Stimulated activated CD4-positive, alpha-beta T cell treated with anti-CD3 and anti-CD28 coated beads, Interleukin-1b, Interleukin-23, amount 100 ng/mL, for 1 hour (primary cell): ENCODE measurements around the gene SEMA4F.
"Not testable (repeated sequence)": the region's sequence is repeated elsewhere in the genome, so short reads cannot be mapped to it uniquely, and the experiment has no call there.

Experiments
- DNase-seq, 2 donors: peaks; one replicate each; pipeline ENCODE4 v3.0.0-alpha.2; 2020; ENCODE audit warnings: low read depth in 2 of 2

Gene SEMA4F, protein sequence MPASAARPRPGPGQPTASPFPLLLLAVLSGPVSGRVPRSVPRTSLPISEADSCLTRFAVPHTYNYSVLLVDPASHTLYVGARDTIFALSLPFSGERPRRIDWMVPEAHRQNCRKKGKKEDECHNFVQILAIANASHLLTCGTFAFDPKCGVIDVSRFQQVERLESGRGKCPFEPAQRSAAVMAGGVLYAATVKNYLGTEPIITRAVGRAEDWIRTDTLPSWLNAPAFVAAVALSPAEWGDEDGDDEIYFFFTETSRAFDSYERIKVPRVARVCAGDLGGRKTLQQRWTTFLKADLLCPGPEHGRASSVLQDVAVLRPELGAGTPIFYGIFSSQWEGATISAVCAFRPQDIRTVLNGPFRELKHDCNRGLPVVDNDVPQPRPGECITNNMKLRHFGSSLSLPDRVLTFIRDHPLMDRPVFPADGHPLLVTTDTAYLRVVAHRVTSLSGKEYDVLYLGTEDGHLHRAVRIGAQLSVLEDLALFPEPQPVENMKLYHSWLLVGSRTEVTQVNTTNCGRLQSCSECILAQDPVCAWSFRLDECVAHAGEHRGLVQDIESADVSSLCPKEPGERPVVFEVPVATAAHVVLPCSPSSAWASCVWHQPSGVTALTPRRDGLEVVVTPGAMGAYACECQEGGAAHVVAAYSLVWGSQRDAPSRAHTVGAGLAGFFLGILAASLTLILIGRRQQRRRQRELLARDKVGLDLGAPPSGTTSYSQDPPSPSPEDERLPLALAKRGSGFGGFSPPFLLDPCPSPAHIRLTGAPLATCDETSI

DNA sequence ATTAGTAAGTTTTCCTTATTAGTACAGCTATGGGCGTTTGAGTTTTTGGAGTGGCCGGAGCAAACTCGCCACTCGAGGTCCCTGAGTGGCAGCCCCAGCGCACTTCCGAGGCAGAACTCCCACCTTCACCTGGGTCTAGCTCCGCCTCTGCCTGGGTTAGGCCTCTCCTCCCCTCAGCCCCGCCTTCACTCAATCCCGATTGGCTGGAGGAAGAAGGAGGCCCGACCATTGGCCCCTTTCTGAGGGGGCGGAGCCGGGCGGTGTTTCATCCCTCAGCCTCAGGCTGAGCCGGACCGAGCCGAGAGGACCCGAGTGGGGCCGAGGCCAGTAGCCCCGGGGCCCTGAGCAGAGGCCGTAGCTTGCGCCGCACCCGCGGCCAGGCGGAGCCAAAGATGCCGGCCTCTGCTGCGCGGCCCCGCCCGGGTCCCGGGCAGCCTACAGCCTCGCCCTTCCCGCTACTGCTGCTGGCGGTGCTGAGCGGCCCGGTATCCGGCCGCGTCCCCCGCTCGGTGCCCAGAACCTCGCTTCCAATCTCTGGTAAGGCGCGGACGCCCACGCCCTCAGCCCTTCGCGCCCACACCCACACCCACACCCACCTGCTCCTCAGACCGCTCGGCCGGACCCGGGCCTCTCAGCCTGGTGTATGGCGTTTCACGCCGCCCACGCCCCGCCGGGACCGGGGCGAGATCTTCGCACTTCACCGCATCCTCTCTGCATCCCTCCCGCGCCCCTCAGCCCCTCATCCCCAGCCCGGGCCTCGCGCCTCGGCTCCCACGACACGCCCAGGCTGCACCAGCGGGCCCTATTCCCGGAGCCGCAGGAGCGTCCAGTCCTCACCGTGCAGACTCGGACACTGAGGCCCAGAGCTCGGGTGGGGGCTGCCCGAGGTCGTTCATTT is at the start of gene SEMA4F:
Gene SEMA4F (plus strand): TSS at position 263 of the 898 bp plus-strand sequence. CDS start 130 bp downstream, at position 393.
- peak; percentile 78 to 85 for DNase-seq

DNA sequence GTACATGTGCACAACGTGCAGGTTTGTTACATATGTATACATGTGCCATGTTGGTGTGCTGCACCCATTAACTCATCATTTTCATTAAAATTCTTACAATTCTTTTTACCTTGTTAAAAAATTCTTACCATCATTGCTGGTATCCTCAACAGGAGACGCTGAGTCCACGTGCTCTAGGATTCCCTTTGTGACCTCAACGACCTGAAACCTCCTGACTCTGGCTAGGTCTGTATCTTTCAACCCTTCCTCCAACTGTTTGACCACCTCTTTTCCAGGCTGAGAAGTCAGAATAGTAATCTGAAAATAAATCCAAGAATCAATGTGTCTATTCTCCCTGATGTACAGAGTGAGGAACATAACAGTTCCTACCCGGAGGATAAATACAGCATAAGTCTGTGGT is 47.1 kb upstream of the SEMA4F start:
- no peak for DNase-seq

DNA sequence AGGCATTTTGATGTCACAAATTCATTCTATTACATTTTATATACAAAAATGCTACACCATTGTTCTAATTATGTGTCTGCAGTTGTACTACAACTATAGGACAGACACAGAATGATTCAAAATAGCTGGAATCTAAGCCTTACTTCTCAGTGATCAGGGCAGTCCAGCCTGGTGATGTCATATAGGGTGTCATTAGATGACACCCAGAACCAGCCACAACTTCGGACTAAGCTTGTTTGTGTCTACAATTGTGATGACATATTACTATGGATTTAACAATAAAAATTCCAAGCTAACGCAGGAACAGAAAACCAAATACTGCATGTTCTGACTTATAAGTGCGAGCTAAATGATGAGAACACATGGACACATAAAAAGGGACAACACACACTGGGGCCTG is 36.9 kb upstream of the SEMA4F start:
- no peak for DNase-seq

DNA sequence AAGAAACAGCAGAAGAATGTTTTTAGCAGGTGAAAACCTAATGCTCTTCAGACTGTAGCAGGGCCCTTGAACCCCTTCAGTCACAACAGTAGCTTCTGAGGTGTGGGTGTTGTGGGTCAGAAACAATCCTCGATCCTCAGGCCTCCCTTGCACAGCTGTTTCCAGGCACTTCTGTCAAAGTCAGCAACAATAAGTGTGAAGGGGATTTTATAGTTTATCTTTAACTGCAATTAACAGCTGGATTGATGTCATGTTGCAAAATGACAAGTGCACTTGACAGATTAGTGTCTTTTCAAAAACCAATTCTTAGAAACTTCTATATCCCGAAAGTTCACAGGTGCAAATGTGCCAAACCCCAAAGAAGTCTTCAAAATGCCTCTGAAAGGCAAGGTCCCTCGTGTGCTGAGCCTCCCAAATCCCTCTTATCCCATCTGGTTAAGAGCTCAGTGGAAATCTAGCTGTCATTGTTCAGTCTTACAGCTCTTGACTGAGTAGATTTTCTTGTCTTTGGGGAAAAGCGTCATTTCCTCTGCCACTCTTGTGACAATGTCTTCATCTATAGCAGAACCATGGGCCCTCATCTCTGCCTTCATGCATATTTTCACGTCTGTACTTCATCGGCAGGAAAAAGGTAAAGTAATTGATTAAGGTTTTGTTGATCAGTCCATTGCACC is 35.5 kb upstream of the SEMA4F start:
- DNase-seq = no peak

DNA sequence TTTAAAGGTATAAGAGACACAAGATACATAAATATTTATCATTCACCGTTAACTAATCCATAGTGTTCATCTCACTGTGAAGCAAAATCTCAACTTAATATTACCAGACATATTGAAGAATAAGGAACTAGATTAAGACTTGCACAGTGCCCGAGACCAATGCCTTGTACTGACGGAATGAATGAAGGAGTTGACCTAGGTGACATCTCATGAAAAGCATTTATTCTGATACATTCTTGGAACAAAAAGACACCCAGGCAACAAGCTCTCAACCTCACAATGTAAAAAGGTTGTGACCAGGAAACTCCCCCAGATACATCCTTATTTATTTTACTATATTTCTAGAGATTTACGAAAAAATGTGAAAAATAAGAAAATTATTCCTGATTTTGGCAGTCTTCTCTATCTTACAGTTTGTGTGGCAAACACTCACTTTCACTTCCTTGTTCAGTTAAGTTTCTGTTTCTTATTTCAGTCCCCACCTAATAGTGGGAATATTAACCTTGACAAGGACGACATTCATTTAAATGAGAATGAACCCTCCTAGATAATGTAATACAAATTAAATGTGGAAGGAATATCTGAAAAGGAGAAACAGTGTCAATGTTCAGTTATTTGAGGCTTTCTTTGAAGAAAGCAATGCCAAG is 34.3 kb upstream of the SEMA4F start:
- no peak for DNase-seq

DNA sequence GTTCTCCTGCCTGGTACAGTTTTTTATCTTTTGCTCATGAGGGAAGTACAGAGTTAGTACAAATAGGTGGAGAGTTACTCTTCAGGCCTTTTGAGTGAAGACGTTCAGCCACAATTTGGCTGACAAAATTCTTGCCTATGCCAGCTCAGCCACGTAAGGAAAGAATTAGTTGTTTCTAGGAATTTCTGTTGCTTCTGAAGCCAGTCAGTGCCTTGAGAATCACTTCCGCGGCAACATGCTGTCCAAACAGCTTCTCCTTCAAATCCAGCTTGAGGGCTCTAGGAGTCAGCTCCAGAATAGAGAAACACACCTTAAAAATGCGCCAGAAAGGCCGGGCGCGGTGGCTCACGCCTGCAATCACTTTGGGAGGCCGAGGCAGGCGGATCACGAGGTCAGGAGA is 33.4 kb upstream of the SEMA4F start:
- DNase-seq = no peak

DNA sequence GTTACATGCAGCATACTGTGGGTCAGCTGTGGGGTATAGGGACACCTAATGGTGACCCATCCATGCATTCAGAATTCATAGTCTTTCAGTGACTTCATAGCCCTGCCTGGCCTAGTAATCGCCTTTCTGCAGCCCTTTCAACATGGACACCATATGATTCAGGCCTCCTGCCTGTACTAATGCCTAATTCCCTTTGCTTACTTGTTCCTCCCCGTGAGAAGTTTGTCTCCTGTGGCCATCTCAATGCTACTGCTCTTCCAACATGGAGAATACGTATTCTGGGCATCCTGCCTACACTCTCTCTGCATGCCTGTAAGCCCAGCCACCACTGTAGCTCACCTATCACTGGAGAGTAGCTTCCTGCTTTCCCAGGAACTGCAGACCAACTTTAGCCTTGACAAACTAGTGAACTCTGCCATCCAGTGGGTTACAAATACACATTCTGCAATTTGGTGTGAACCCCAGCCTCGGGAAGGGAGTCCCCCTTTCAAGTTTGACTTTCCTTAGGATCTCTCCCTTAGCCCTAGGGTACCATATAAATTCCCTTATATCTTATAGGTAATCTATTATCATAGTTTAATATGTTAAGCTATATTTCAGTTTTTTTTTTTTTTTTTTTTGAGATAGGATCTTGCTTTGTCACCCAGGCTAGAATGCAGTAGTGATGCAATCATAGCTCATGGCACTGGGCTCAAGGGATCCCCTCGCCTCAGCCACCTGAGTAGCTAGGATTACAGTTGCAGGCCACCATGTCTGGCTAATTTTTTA is 28.2 kb upstream of the SEMA4F start:
- DNase-seq = no peak

DNA sequence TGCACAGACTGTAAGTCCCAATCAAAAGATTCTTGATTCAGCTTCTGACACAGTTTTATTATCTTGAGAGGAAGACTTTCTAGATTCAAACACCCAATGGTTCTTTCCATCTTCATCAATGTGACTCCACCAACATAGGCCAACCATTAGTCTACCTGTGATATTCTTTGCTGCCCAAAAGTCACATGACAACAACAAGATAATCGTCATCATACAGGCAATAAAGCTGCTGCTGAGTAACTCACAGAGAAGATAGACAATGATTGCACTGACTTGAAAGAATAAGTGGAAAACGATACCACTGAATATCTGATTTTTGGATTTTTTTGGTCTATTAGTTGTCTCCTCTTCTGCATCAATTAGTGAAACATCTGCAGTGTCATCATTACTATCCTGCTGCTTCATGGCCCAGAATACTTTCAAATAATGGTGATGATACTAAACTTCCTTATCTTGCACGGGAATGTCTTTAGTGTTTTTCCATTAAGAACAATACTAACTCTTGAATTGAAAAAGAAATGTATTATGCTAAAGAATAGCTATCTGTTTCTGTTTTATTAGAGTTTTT is 25.4 kb upstream of the SEMA4F start:
- no peak for DNase-seq

DNA sequence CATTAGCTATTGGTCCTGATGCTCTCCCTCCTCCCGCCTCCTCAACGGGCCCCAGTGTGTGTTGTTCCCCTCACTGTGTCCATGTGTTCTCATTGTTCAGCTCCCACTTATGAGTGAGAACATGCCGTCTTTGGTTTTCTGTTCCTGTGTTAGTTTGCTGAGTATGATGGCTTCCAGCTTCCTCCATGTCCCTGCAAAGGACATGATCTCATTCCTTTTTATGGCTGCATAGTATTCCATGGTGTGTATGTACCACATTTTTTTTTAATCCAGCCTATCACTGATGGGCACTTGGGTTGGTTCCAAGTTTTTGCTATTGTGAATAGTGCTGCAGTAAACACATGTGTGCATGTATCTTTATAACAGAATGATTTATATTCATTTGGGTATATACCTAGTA is 23.6 kb upstream of the SEMA4F start:
- DNase-seq = not testable (repeated sequence)

DNA sequence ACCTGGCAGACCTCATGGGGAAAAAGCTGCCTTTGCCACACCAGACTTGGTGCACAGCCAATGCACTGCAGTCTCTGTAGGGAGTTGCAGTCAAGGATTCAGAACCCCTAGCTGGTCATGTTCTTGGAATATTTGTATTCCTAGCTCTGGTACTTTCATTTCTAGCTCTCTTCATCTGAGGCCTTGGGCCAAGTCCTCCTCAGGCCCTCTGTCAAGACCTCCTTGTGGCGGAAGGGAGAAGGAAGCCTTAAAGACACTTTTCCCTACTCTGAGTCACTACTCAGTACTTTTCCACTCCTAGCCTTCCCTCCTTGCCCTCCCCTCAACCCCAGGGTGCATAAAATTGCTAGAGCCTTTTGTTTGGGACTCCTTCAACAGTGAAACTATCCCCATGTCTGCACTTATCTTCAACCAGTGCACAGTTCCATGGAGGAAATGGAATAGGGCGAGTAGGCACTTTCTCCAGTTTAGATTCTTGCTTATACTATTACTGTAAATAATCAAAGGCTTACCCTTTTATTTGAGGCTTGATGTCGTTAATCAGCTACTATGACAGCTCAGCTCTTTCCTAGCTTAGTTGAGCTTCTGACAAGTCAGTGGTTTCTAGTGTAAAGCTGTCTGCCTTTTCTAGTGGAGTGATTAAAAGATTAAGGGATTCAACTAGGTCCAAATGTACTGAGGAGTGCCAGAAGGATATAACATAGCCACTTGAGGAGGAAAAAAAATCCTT is 21.7 kb upstream of the SEMA4F start:
- DNase-seq = no peak

DNA sequence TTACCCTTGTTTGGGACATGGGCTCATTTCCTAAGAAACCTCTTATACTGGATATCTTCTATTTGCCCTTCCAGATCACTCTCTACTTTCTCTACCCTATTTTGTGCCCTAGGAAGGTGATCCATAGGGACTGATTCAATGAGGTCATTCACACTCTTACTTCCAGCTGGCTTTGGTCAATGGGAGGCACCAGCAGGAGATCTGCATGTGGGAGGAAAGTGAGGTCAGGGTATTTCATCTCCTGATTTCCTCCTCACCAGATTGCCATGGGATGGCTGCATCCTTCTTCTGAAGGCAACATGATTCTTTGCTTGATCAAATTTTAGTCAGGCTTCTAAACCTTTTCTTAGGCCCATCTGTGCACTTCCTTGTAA is 21.1 kb upstream of the SEMA4F start:
- no peak for DNase-seq

DNA sequence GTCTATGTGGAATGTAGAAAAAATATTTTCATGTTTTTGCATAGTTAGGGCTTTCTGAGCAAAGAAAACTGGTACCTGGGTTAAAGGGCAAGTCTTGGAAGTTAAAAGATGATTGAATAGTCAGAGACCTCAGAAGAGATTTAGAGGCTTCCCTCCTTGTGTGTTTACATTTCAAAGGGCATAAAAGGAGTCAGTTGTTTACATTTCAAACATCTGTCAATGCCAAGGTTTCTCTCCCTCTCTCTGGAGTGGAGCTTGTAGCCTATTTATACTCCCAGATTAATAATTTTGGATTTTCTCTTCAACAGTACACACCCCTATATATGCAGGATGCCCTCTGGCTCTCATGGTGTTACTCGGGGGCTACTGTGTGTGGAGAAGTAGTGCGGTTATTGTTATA is 14.5 kb upstream of the SEMA4F start:
- no peak for DNase-seq

DNA sequence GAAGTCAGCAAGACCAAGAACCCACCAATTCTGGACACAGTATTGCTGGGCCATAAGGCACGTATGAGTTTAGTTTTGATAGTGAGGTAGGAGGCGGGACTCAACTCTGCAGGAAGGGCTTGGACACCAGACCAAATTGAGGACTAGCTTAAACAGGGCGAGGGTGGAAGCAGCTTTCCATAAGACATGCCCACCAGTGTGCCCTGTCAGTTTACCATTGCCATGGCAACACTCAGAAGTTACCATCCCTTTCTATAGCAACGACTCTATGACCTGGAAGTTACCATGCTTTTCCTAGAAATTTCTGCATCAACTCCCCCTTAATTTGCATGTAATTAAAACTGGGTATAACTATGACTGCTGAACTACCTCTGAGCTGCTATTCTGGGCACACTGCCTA is 8.7 kb upstream of the SEMA4F start:
- no peak for DNase-seq

DNA sequence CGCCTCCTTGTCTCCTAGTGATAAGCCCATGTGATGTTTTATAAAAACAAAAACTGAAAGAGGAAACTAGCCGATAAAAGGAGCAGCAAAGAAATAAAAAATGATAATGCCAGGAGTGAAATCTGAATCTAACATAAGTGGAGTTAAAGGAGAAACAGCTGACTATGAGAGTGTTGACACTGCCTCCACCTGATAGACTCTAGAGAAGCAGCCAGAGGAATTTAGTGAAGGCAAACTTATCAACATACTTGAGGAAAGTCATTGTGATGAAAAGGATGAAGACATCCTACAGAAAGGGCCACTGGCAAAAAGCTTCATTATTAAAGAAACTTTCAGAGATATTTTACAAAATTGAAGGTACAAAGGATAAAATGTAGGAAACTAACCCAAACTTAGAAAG is 7.8 kb upstream of the SEMA4F start:
- no peak for DNase-seq

DNA sequence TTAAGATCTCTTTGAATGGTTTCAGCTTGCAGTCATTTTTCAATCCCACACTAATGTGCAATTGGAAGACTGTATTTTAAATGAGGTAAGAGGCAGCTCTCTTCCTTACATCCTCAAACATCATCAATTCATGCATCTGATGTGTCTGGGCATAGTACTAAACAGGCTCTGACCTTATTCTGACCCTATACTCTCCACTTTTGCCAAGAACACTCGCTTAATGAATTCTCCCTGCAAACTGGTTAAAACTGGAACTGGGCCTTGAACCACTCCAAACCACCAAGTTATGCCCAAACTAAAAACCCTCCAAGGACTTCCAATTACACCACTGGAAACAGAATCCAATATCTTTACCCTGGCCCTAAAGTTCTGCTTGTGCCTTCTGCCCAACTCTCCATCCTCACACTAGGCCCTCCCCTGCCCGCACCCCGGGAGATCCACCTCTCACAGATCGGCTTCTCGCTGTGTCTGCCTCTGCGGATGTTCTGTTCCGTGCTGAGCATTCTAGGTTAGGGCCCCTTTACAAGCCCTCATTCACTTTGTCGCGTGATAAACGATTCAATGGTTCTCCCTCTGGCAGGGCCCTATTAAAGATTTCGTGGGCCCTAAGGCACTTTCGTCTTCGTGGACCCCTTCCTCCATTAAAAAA is 7.1 kb upstream of the SEMA4F start:
- DNase-seq = no peak

DNA sequence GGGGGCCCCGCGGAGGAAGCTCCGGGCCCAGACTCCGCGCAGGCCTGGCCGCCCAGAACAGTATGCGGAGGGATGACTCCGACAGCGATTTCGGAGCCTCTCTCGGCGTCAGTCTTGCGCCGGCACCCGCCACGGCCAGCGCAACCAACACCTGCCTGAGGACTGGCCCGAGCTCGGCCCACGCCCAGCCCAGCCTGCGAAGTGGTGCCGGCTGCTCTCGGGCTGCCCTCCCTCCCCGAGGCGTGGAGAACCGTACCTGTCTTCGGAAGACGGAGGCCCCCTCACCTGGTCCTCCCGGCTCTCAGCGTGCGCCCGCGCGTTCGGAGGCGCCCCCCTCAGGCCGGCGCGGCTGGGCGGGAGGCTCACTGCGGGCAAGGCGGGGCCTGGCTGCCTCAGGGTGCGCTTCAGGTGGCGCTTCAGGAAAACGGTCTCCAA is 6.0 kb upstream of the SEMA4F start, which contains the start of gene M1AP:
Gene M1AP (minus strand): TSS at position 322 of the 435 bp plus-strand sequence. CDS start 8,055 bp downstream, outside the sequence.
- no peak for DNase-seq

DNA sequence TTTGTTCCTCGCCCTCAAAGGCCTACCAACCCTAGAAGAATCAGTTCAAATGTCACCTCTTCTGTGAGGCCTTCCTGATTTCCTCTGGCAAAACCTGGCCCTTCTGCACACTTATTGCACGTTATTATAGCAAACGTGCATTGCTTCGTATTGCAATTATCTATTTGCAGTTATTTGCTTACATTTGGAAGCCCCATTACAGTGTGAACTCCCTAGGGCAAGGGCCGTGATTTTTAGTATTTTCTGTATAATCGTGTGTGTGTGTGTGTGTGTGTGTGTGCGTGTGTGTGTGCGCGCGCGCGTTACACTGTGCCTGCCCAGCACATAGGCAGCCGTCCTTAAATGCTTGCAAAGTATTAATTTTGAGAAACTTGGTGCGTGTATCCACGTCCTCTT is 460 bp upstream of the SEMA4F start:
- DNase-seq = no peak

DNA sequence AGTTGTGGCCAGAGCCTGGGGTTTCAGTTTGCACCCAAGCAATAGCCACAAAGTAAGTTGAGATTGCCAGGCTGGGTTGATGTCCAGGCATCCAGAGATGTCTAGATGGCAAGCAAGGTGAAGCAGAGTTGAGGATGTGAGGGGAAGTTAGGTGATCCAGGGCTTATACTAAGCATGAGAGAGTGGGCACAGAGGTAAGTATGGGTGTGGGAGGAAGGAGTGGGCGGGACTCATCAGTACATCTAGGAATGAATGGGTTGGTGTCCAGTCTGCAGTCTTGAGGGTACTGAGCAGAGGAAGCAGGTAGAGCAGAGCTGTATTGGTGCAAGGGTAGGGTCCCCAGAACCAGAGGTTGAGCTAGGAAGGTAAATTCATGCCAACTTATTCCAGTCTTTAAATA is 1.5 kb downstream of the SEMA4F start:
- no peak for DNase-seq

DNA sequence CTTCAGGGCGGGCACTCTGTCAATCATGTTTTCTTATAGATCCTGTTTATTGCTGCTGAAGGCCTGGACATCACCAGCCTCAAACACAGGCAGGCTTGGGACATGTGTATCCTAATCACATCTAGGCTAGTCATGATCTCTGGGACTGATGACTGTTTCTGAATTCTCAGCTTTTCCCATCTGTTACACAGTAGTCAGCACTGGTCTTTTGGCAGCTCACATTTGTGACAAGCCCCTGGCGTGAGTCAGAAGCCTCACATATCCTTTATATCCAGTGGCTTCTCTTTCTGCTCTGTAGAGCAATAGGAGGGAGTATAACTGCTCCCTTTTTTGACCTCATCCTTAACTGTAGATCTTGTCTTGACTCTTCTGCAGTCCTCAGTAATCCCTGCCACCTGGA is 4.5 kb downstream of the SEMA4F start:
- DNase-seq = no peak
